ENCODE measurements around the gene ATXN7L1. TPM values are rescaled to one million over a fixed set of nuclear protein-coding genes. Genes with fewer than 3 reads are reported as not detected.

ATXN7L1 gene
- total RNA-seq, 1 experiment from 2014 or later = 24.3 TPM

DNA sequence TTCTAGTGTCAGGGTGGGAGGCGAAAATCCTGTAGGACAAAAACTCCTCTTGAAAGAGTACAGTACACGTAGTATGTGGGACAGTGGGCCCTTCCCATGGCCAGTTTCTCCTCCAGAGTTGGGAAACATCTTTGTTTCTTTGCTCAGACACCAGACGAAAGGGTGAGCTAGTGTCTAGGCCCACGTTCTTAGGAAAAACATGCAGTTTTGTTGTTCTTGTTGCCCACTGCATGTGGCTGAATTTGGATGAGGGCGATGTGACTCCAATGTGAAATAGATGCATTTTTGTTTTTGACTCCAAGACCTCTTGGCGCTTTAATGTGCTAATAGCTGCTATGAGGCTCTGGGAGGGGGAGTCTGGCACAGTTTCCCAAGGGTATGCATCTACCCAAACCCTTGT lies 100.8 kb downstream of the ATXN7L1 start:
- no peaks in the 10 kb centered on the region for H3K9me3 ChIP-seq (ENCODE audit: control insufficient read depth, low read depth, low read length)
- H2BK12ac ChIP-seq (ENCODE audit: insufficient read length, low read depth, low read length) = peak overlapping the region; percentile 71
- H3K27ac ChIP-seq (ENCODE audit: insufficient read length, low read depth, low read length) = peak overlapping the region; percentile 74
- H3K14ac ChIP-seq (ENCODE audit: insufficient read depth, low read length) = peak overlapping the region; percentile 16; the same call in 1 of the 2 replicates
- TF ChIP-seq, protein P1, sequence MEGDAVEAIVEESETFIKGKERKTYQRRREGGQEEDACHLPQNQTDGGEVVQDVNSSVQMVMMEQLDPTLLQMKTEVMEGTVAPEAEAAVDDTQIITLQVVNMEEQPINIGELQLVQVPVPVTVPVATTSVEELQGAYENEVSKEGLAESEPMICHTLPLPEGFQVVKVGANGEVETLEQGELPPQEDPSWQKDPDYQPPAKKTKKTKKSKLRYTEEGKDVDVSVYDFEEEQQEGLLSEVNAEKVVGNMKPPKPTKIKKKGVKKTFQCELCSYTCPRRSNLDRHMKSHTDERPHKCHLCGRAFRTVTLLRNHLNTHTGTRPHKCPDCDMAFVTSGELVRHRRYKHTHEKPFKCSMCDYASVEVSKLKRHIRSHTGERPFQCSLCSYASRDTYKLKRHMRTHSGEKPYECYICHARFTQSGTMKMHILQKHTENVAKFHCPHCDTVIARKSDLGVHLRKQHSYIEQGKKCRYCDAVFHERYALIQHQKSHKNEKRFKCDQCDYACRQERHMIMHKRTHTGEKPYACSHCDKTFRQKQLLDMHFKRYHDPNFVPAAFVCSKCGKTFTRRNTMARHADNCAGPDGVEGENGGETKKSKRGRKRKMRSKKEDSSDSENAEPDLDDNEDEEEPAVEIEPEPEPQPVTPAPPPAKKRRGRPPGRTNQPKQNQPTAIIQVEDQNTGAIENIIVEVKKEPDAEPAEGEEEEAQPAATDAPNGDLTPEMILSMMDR (conservative IDR thresholded peaks at IDR 0.05) = no peak
- peak overlapping the region; percentile 43 for H4K8ac ChIP-seq (replicated peaks; ENCODE audit: insufficient read length, low read depth, low read length)
- peak overlapping the region; percentile 73; the same call in 1 of the 2 replicates for H2BK15ac ChIP-seq (ENCODE audit: low read depth, low read length)
- H4K5ac ChIP-seq (ENCODE audit: insufficient read length, low read depth, low read length) = peak overlapping the region; percentile 85
- DNase-seq = no peak
- H3K79me1 ChIP-seq (ENCODE audit: insufficient read depth, low read depth, low read length, poor library complexity, severe bottlenecking) = no peaks in the 10 kb centered on the region
- peaks cover 23% of the 10 kb centered on the region for H3K4me1 ChIP-seq (ENCODE audit: insufficient read depth, low read length)
- H3K4ac ChIP-seq (ENCODE audit: low read depth, low read length) = peak overlapping the region; percentile 72; the same call in 1 of the 2 replicates
- peak overlapping the region; percentile 96 for H2AK5ac ChIP-seq (ENCODE audit: insufficient read length, low read length)
- no peaks in the 10 kb centered on the region for H3K23me2 ChIP-seq (ENCODE audit: insufficient read length, low read depth, low read length, poor library complexity, severe bottlenecking)
- Mint-ChIP-seq H3K27ac (peak overlapping the region; percentile 75 to 94 (median 78); a peak in 5 of 7 replicates), H3K4me3 (peak overlapping the region in 1 of 2 experiments; percentile 45; a peak in 2 of 5 replicates), H3K4me1 (peaks cover 64 to 68% of the 10 kb centered on the region in 2 experiments), H3K9me3 (no peaks in the 10 kb centered on the region; a peak in 1 of 5 replicates), H3K36me3 (ENCODE audit: insufficient read depth in 1 of 3, low read depth in 3 of 3) (peaks cover 0 to 5% (median 0%) of the 10 kb centered on the region in 3 experiments; a peak in 3 of 7 replicates), H3K27me3 (ENCODE audit: low read depth) (peaks cover 8% of the 10 kb centered on the region)
- H2BK120ac ChIP-seq (ENCODE audit: low read depth, low read length, poor library complexity, severe bottlenecking) = peak overlapping the region; percentile 14
- no peak overlapping the region for H3T11ph ChIP-seq (ENCODE audit: low read length)
- H2BK5ac ChIP-seq (ENCODE audit: insufficient read length, low read length) = no peak overlapping the region
- H3K79me2 ChIP-seq (ENCODE audit: insufficient read depth, low read length) = no peaks in the 10 kb centered on the region
- H4K20me1 ChIP-seq (ENCODE audit: control insufficient read depth, insufficient read depth, insufficient read length) = no peaks in the 10 kb centered on the region
- no CpG with 5 or more reads among the region's 6 CpGs for WGBS (ENCODE audit: extremely low coverage, insufficient read length, low lambda C conversion rate)
- no peak overlapping the region for H3K9ac ChIP-seq (ENCODE audit: extremely low read depth, insufficient read length, low read length)
- no peak overlapping the region for H2AFZ ChIP-seq (ENCODE audit: low read length)
- H3K18ac ChIP-seq (ENCODE audit: insufficient read length, low read depth, low read length) = peak overlapping the region; percentile 59
- H3K23ac ChIP-seq (ENCODE audit: insufficient read length, low read depth, low read length) = no peak overlapping the region
- H3K4me2 ChIP-seq (ENCODE audit: insufficient read depth, insufficient read length, low read length) = peak overlapping the region; percentile 37
- no peak overlapping the region for H3K56ac ChIP-seq (ENCODE audit: insufficient read length, low read depth, low read length)
- H3K27me3 ChIP-seq (ENCODE audit: insufficient read depth, low read length) = no peaks in the 10 kb centered on the region
- no peak overlapping the region for H2BK20ac ChIP-seq (ENCODE audit: low read depth, low read length, poor library complexity, severe bottlenecking)
- peak overlapping the region; percentile 98 for H4K91ac ChIP-seq (ENCODE audit: insufficient read length, low read depth, low read length)
